CD14-positive monocyte (primary cell): ENCODE results near the gene MFAP1. TPM values are rescaled to one million over a fixed set of nuclear protein-coding genes. Genes with fewer than 3 reads are reported as not detected.
A peak's percentile ranks its signal among the peaks of the same experiment; 100 is the strongest.

Experiments
- DNase-seq, 3 donors: peaks; one replicate each; pipeline ENCODE4 v3.0.0-alpha.2; 2011 to 2022
- H2AFZ ChIP-seq: 2 replicates; pipeline ENCODE4 v1.6.0; 2012; ENCODE audit warnings: mild to moderate bottlenecking, low read depth, low read length, inconsistent platforms; ENCODE audit not compliant: insufficient read depth, poor library complexity, severe bottlenecking
- H3K27ac ChIP-seq, 2 donors: 1 replicate in 1 of 2; 2 replicates in 1 of 2; pipeline ENCODE4 v1.5.1; 2012 to 2013; ENCODE audit warnings: low read length in 2 of 2, control low read depth in 1 of 2, inconsistent platforms in 1 of 2, low read depth in 1 of 2, mild to moderate bottlenecking in 1 of 2
- H3K27me3 ChIP-seq, 2 donors: one replicate each; pipeline versions ENCODE4 v1.6.0 to v1.6.1; 2011 to 2013; ENCODE audit warnings: low read length in 2 of 2; ENCODE audit not compliant: control insufficient read depth in 2 of 2, insufficient read depth in 2 of 2
- H3K36me3 ChIP-seq, 2 donors: replicated peaks in 1 of 2; 1 replicate in 1 of 2; 2 replicates in 1 of 2; pipeline versions ENCODE4 v1.5.1 to v1.6.1; 2012 to 2013; ENCODE audit warnings: low read length in 2 of 2, control low read depth in 1 of 2, inconsistent platforms in 1 of 2, mild to moderate bottlenecking in 1 of 2; ENCODE audit not compliant: insufficient read depth in 2 of 2, control insufficient read depth in 1 of 2
- H3K4me1 ChIP-seq, 2 donors: 1 replicate in 1 of 2; 2 replicates in 1 of 2; pipeline versions ENCODE4 v1.5.1 to v1.6.1; 2012 to 2013; ENCODE audit warnings: low read length in 2 of 2, control low read depth in 1 of 2, inconsistent platforms in 1 of 2, mild to moderate bottlenecking in 1 of 2, moderate library complexity in 1 of 2; ENCODE audit not compliant: insufficient read depth in 2 of 2, control insufficient read depth in 1 of 2
- H3K4me2 ChIP-seq: replicated peaks from 2 replicates; pipeline ENCODE3; 2012; ENCODE audit warnings: low read length, moderate library complexity, mild to moderate bottlenecking; ENCODE audit not compliant: poor library complexity, severe bottlenecking; ENCODE audit errors: extremely low read depth
- H3K4me3 ChIP-seq, 3 experiments: fragments of 200-600 bp in 1 of 3; sonication (generic) in 1 of 3; replicated peaks in 1 of 3; 1 replicate in 2 of 3; 2 replicates in 1 of 3; pipeline ENCODE4 v1.5.1; 2011 to 2013; ENCODE audit warnings: low read length in 3 of 3, mild to moderate bottlenecking in 3 of 3, control low read depth in 2 of 3, low read depth in 2 of 3, inconsistent platforms in 1 of 3, moderate library complexity in 1 of 3
- H3K79me2 ChIP-seq: 2 replicates; pipeline ENCODE4 v1.6.0; 2012; ENCODE audit warnings: mild to moderate bottlenecking, control low read depth, inconsistent platforms, low read length, moderate library complexity; ENCODE audit not compliant: insufficient read depth
- H3K9ac ChIP-seq: 2 replicates; pipeline ENCODE4 v1.6.0; 2017; ENCODE audit warnings: low read length, mild to moderate bottlenecking; ENCODE audit not compliant: insufficient read depth, poor library complexity, severe bottlenecking
- H3K9me3 ChIP-seq, 2 donors: replicated peaks in 1 of 2; 1 replicate in 1 of 2; 2 replicates in 1 of 2; pipeline versions ENCODE4 v1.5.1 to v1.6.1; 2012 to 2013; ENCODE audit warnings: low read length in 2 of 2, control low read depth in 1 of 2; ENCODE audit not compliant: control insufficient read depth in 1 of 2, insufficient read depth in 1 of 2
- H4K20me1 ChIP-seq: 2 replicates; pipeline ENCODE4 v1.6.0; 2012; ENCODE audit warnings: mild to moderate bottlenecking, low read length, control low read depth, moderate library complexity; ENCODE audit not compliant: insufficient read depth
- H3K27ac Mint-ChIP-seq, 7 donors: one replicate each; pipeline ENCODE4 v1.8.0; 2020; ENCODE audit warnings: mild to moderate bottlenecking in 7 of 7, mixed read lengths in 7 of 7, moderate library complexity in 6 of 7, inconsistent platforms in 2 of 7
- H3K27me3 Mint-ChIP-seq, 3 donors: one replicate each; pipeline ENCODE4 v1.8.0; 2021 to 2022; ENCODE audit warnings: low read depth in 3 of 3, mild to moderate bottlenecking in 3 of 3, mixed read lengths in 3 of 3, moderate library complexity in 3 of 3, inconsistent platforms in 1 of 3
- H3K36me3 Mint-ChIP-seq, 2 donors: one replicate each; pipeline ENCODE4 v1.8.0; 2020; ENCODE audit warnings: mixed read lengths in 2 of 2, inconsistent platforms in 1 of 2, mild to moderate bottlenecking in 1 of 2
- H3K4me1 Mint-ChIP-seq: one replicate; pipeline ENCODE4 v1.8.0; 2020; ENCODE audit warnings: mild to moderate bottlenecking, mixed read lengths
- H3K4me3 Mint-ChIP-seq, 2 donors: one replicate each; pipeline ENCODE4 v1.8.0; 2020; ENCODE audit warnings: mild to moderate bottlenecking in 2 of 2, mixed read lengths in 2 of 2, moderate library complexity in 1 of 2
- H3K9me3 Mint-ChIP-seq, 7 donors: one replicate each; pipeline ENCODE4 v1.8.0; 2020 to 2022; ENCODE audit warnings: mixed read lengths in 7 of 7, mild to moderate bottlenecking in 6 of 7, moderate library complexity in 6 of 7, inconsistent platforms in 2 of 7
- CTCF ChIP-seq: fragments of 200-600 bp; IDR thresholded peaks from one replicate; pipeline ENCODE4 v1.8.0; 2022; ENCODE audit warnings: antibody characterized with exemption, mild to moderate bottlenecking
- WGBS: methylation state at CpG from one replicate; pipeline ENCODE4 v1.1.5; 2013; ENCODE audit warnings: missing lambda C conversion rate; ENCODE audit not compliant: insufficient coverage; 5-methylcytosine and 5-hydroxymethylcytosine counted together
- intact Hi-C, 2 donors: fragments of 100-400 bp; cut with micrococcal nuclease; formaldehyde crosslinking; loops; one replicate each; pipeline versions ENCODE4 v1.15.0 to v1.15.1; 2023
- polyA plus RNA-seq, 3 donors: library from polyadenylated mRNA; depleted of rRNA in 1 of 3; unstranded in 2 of 3; stranded (reverse) in 1 of 3; fragments of 300-500 nt in 2 of 3; fragments of >200 nt in 1 of 3; fragmentation: Illumina TruSeq in 2 of 3; gene quantifications; 1 replicate in 2 of 3; 2 replicates in 1 of 3; pipeline ENCODE4 v1.2.3, GENCODE V29; 2012 to 2021
- small RNA-seq: library from RNA; depleted of rRNA; stranded (forward); fragments of <200 nt; gene quantifications from one replicate; pipeline ENCODE3, GENCODE V24; 2012; ENCODE audit warnings: low read depth; ENCODE audit not compliant: insufficient read length

The MFAP1 gene
- polyA plus RNA-seq, 3 donors: 2.6 to 3.7 (median 3.7) TPM

GRCh38 chr15:43762824-43763223, 61.7 kb downstream of the MFAP1 start:
- Mint-ChIP-seq H3K9me3 (peaks cover 0 to under 1% (median 0%) of the 10 kb centered on the region in 7 donors), H3K27me3 (no peaks in the 10 kb centered on the region), H3K4me3 (no peak overlapping the region), H3K4me1 (no peaks in the 10 kb centered on the region), H3K36me3 (peaks cover 71 to 99% of the 10 kb centered on the region in 2 donors), H3K27ac (peak overlapping the region in 3 of 7 donors; percentile 13 to 70 (median 26))
- TF ChIP-seq CTCF: no peak
- H3K9me3 ChIP-seq: no peaks in the 10 kb centered on the region
- WGBS: 87% methylated on average over 6 of the region's 6 CpGs
- DNase-seq: no peak
- H3K9ac ChIP-seq: no peak overlapping the region
- H3K36me3 ChIP-seq: peaks cover 85 to 97% of the 10 kb centered on the region in 2 donors
- H3K27ac ChIP-seq: no peak overlapping the region
- no peak overlapping the region for H3K4me2 ChIP-seq
- H3K4me1 ChIP-seq: no peaks in the 10 kb centered on the region
- no peak overlapping the region for H2AFZ ChIP-seq
- H4K20me1 ChIP-seq: peaks cover 35% of the 10 kb centered on the region
- no peaks in the 10 kb centered on the region for H3K27me3 ChIP-seq
- H3K4me3 ChIP-seq: no peak overlapping the region
- intact Hi-C loops: no loop called here
- H3K79me2 ChIP-seq: peaks cover 7% of the 10 kb centered on the region

Small RNAs within 50 kb of the gene (small RNA-seq; reads per million reads assigned to genes)
- gene MIR1282: not detected
- gene RF00019: not detected

Other genes with a start within 250 kb of the MFAP1 start
- gene PPIP5K1, start 234.5 kb downstream of the MFAP1 start, polyA plus RNA-seq: 10 to 100 TPM in 1 of 3 donors, 1 to 10 TPM in 1, under 1 TPM in 1; 0.95 to 19.9 (median 2.0) TPM
- gene CKMT1B, start 230.7 kb downstream of the MFAP1 start, polyA plus RNA-seq: not detected
- under 1 TPM in 1 of 3 donors, not detected in 2; 0.37 TPM for gene STRC, start 205.9 kb downstream of the MFAP1 start, polyA plus RNA-seq
- gene CATSPER2, start 175.8 kb downstream of the MFAP1 start, polyA plus RNA-seq: 1 to 10 TPM in 1 of 3 donors, not detected in 2; 2.5 TPM
- not detected for gene CKMT1A, start 130.8 kb downstream of the MFAP1 start, polyA plus RNA-seq
- 100 to 1,000 TPM; 101 to 305 (median 195) TPM for gene PDIA3, start 78.3 kb downstream of the MFAP1 start, polyA plus RNA-seq
- gene ELL3, start 47.7 kb downstream of the MFAP1 start, polyA plus RNA-seq: 1 to 10 TPM in 1 of 3 donors, under 1 TPM in 2; 0.29 to 1.2 (median 0.60) TPM
- 1,000 to 10,000 TPM; 1,511 to 3,135 (median 2,483) TPM for gene SERF2, start 32.4 kb downstream of the MFAP1 start, polyA plus RNA-seq
- gene SERINC4, start 24.5 kb downstream of the MFAP1 start, polyA plus RNA-seq: under 1 TPM; 0.09 to 0.70 (median 0.56) TPM
- 10 to 100 TPM in 1 of 3 donors, 1 to 10 TPM in 2; 4.4 to 23.1 (median 5.3) TPM for gene HYPK, start 24.1 kb downstream of the MFAP1 start, polyA plus RNA-seq
- gene WDR76, start 2.3 kb upstream of the MFAP1 start, polyA plus RNA-seq: under 1 TPM; 0.32 to 0.91 (median 0.40) TPM